ENCODE results near the gene RAB33B. TPM values are rescaled to one million over a fixed set of nuclear protein-coding genes. Genes with fewer than 3 reads are reported as not detected.
"Not testable (repeated sequence)": the region's sequence is repeated elsewhere in the genome, so short reads cannot be mapped to it uniquely, and the experiment has no call there.

The RAB33B gene
- total RNA-seq, 6 experiments from 2014 or later = 10.9 to 15.1 (median 12.1) TPM

DNA sequence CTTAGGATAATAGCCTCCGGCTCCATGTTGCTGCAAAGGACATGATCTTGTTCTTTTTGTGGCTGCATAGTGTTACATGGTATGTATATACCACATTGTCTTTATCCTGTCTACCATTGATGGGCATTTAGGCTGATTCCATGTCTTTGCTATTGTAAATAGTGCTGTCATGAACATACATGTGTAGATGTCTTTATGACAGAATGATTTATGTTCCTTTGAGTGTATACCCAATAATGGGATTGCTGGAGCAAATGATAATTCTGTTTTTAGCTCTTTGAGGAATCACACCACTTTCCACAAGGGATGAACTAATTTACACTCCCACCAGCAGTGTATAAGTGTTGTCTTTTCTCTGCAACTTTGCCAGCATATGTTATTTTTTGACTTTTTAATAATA is 4.6 kb downstream of the RAB33B start:
- no peak for TF ChIP-seq POLR2A (IDR thresholded peaks at IDR 0.05)
- TF ChIP-seq, protein P1, sequence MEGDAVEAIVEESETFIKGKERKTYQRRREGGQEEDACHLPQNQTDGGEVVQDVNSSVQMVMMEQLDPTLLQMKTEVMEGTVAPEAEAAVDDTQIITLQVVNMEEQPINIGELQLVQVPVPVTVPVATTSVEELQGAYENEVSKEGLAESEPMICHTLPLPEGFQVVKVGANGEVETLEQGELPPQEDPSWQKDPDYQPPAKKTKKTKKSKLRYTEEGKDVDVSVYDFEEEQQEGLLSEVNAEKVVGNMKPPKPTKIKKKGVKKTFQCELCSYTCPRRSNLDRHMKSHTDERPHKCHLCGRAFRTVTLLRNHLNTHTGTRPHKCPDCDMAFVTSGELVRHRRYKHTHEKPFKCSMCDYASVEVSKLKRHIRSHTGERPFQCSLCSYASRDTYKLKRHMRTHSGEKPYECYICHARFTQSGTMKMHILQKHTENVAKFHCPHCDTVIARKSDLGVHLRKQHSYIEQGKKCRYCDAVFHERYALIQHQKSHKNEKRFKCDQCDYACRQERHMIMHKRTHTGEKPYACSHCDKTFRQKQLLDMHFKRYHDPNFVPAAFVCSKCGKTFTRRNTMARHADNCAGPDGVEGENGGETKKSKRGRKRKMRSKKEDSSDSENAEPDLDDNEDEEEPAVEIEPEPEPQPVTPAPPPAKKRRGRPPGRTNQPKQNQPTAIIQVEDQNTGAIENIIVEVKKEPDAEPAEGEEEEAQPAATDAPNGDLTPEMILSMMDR (IDR thresholded peaks at IDR 0.05) = no peak
- Histone ChIP-seq H3K4me3 (peak overlapping the region in 2 of 3 donors; percentile 32 to 76), H3K27me3 (no peaks in the 10 kb centered on the region), H3K9me3 (no peaks in the 10 kb centered on the region), H3K36me3 (no peaks in the 10 kb centered on the region), H3K27ac (peak overlapping the region; percentile 90 to 96 (median 94)), H3K4me1 (peaks cover 0 to 39% (median 2%) of the 10 kb centered on the region in 4 donors)
- DNase-seq (no peak), ATAC-seq (no peak)
- 30% methylated on average over 1 of the region's 1 CpG for WGBS (ENCODE audit: insufficient coverage, low coverage, low lambda C conversion rate, missing lambda C conversion rate)
- intact Hi-C loops (cut with DNase I) = loop anchor here in 1 of 2 donors (5.0 kb wide), 1 partner anchor 99 kb away; the partner anchor contains the start of gene SETD7

DNA sequence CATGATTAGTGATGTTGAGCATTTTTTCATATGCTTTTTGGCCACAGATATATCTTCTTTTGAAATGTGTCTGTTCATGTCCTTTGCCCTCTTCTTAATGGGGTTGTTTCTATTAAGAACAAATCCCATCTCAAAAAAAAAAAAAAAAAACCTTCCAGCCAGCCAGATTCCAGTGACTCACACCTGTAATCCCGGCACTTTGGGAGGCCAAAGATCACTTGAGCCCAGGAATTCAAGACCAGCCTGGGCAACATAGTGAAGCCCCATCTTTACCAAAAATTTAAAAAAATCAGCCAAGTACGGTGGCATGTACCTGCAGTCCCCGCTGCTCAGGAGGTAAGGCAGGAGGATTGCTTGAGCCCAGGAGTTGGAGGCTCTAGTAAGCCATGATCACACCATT is 5.1 kb downstream of the RAB33B start:
- peak in 1 of 3 donors; percentile 59 for DNase-seq
- Histone ChIP-seq H3K9me3 (no peaks in the 10 kb centered on the region), H3K4me3 (peak overlapping the region in 1 of 3 donors; percentile 76), H3K27ac (peak overlapping the region; percentile 21 to 94 (median 90)), H3K4me1 (peaks cover 0 to 39% (median 2%) of the 10 kb centered on the region in 4 donors), H3K36me3 (no peaks in the 10 kb centered on the region), H3K27me3 (no peaks in the 10 kb centered on the region)
- peak; percentile 37 to 64 (median 44) for ATAC-seq
- TF ChIP-seq, protein P1 (IDR thresholded peaks at IDR 0.05) = no peak
- no peak for TF ChIP-seq POLR2A (IDR thresholded peaks at IDR 0.05)
- 47% methylated on average over 3 of the region's 3 CpGs for WGBS (ENCODE audit: insufficient coverage, low coverage, low lambda C conversion rate, missing lambda C conversion rate)
- intact Hi-C loops (cut with DNase I) = loop anchor here in 1 of 2 donors (5.0 kb wide), 1 partner anchor 98 kb away; the partner anchor contains the start of gene SETD7

DNA sequence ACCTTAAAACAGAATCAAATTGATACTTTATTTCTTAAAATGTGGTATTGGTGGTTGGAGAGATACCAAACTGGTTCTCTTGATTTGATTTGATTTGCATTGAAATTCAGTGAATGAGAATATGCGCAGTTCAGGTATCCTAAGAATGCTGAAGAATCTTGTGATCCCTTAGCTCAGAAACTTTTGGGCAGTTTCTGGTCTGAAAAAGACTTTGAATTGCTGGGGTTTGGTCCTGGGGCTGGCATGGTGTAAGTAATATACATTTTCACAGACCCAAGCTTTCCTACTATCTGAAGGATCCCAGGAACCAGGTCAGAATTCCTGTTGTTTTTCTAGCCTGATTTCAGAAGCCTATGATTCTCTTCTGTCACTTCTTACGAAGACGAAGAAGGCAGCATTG is 6.6 kb downstream of the RAB33B start:
- Histone ChIP-seq H3K27ac (no peak overlapping the region), H3K27me3 (no peaks in the 10 kb centered on the region), H3K9me3 (no peaks in the 10 kb centered on the region), H3K36me3 (no peaks in the 10 kb centered on the region), H3K4me3 (no peak overlapping the region), H3K4me1 (peaks cover 0 to 39% (median 2%) of the 10 kb centered on the region in 4 donors)
- TF ChIP-seq POLR2A (IDR thresholded peaks at IDR 0.05) = no peak
- TF ChIP-seq, protein P1 (IDR thresholded peaks at IDR 0.05) = no peak
- intact Hi-C loops (cut with DNase I) = no loop called here
- WGBS (ENCODE audit: insufficient coverage, low coverage, low lambda C conversion rate, missing lambda C conversion rate) = 82% methylated on average over 3 of the region's 3 CpGs
- ATAC-seq (no peak), DNase-seq (no peak)

DNA sequence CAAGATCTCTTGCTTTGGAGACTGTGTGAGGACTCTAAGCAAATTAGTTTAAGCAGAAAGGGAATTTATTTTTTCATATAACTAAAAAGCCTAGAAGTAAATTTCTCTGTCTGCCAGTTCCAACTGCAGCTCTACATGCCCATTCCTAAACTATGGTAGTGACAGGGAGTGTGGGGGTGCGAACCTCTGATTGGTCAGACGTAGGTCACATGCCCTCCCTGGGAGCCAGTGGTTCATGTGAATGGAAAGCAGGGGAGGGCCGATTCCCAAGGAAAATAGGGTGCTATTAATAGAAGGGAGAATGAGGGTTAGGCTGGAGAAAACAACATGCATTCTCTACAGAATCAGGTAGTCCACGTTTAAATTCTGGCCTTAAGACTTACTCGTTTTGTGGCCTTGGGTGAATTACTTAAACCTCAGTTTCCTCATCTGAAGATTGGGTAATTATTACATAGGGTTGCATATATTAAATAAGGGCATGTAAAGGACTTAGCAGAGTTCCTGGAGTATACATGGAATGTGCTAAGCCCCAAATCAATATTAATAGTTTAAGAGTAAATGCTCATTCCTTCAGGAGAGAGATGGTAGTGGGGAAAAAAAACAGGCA is 7.2 kb downstream of the RAB33B start:
- H3K4me1 ChIP-seq = peaks cover 0 to 39% (median 2%) of the 10 kb centered on the region in 4 donors
- H3K36me3 ChIP-seq = no peaks in the 10 kb centered on the region
- 81% methylated on average over 5 of the region's 5 CpGs for WGBS (ENCODE audit: insufficient coverage, low coverage, low lambda C conversion rate, missing lambda C conversion rate)
- intact Hi-C loops (cut with DNase I) = no loop called here
- TF ChIP-seq, protein P1 (IDR thresholded peaks at IDR 0.05) = no peak
- no peak for TF ChIP-seq POLR2A (IDR thresholded peaks at IDR 0.05)
- no peaks in the 10 kb centered on the region for H3K27me3 ChIP-seq
- no peak for ATAC-seq
- no peak overlapping the region for H3K4me3 ChIP-seq
- H3K9me3 ChIP-seq = no peaks in the 10 kb centered on the region
- no peak for DNase-seq
- H3K27ac ChIP-seq = no peak overlapping the region

DNA sequence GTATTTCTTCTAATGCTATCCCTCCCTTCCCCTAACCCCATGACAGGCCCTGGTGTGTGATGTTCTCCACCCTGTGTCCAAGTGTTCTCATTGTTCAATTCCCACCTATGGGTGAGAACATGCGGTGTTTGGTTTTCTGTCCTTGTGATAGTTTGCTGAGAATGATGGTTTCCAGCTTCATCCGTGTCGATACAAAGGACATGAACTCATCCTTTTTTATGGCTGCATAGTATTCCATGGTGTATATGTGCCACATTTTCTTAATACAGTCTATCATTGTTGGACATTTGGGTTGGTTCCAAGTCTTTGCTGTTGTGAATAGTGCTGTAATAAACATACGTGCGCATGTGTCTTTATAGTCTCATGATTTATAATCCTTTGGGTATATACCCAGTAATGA is 10.6 kb downstream of the RAB33B start:
- H3K9me3 ChIP-seq; H3K36me3 ChIP-seq; intact Hi-C loops (cut with DNase I); H3K27me3 ChIP-seq; H3K27ac ChIP-seq; H3K4me3 ChIP-seq; ATAC-seq; DNase-seq: not testable (repeated sequence)
- peaks cover 0 to 28% (median 7%) of the 10 kb centered on the region in 4 donors for H3K4me1 ChIP-seq
- 94% methylated on average over 5 of the region's 5 CpGs for WGBS (ENCODE audit: insufficient coverage, low coverage, low lambda C conversion rate, missing lambda C conversion rate)

All from right lobe of liver (tissue), 6 donors.